NCI-H2196 (cell line): ENCODE results near the gene GRID1.
"Not testable (repeated sequence)": the region's sequence is repeated elsewhere in the genome, so short reads cannot be mapped to it uniquely, and the experiment has no call there.

ENCODE experiments used
- DNase-seq: peaks from one replicate; lab custom pipeline; 2025; ENCODE audit not compliant: unreplicated experiment; lab: John Stamatoyannopoulos, UW

The GRID1 gene

GRCh38 chr10:86056672-86057071, 309.9 kb downstream of the GRID1 start:
- no peak for DNase-seq

- DNase-seq, result no peak
These were observed 310.7 kb downstream of the GRID1 start for GRCh38 chr10:86055928-86056327.

- no peak for DNase-seq
These were observed 312.9 kb downstream of the GRID1 start for GRCh38 chr10:86053675-86054074.

- DNase-seq, result no peak
These were observed 315.0 kb downstream of the GRID1 start for GRCh38 chr10:86051586-86051985.

GRCh38 chr10:86049442-86049841, 317.2 kb downstream of the GRID1 start:
- no peak for DNase-seq

- DNase-seq, result no peak
These were observed 317.6 kb downstream of the GRID1 start for GRCh38 chr10:86048973-86049372.

- DNase-seq, result no peak
These were observed 318.0 kb downstream of the GRID1 start for GRCh38 chr10:86048571-86048970.

GRCh38 chr10:86047588-86047987, 319.0 kb downstream of the GRID1 start:
- DNase-seq, result no peak

- DNase-seq, result no peak
These were observed 319.6 kb downstream of the GRID1 start for GRCh38 chr10:86046845-86047460.

GRCh38 chr10:86045896-86046295, 320.7 kb downstream of the GRID1 start:
- no peak for DNase-seq

- DNase-seq, result no peak
These were observed 322.6 kb downstream of the GRID1 start for GRCh38 chr10:86044029-86044428.

- no peak for DNase-seq
These were observed 323.4 kb downstream of the GRID1 start for GRCh38 chr10:86043236-86043635.

GRCh38 chr10:86042161-86042560, 324.4 kb downstream of the GRID1 start:
- DNase-seq, result no peak

- no peak for DNase-seq
These were observed 325.5 kb downstream of the GRID1 start for GRCh38 chr10:86041116-86041515.

GRCh38 chr10:86038371-86038770, 328.2 kb downstream of the GRID1 start:
- no peak for DNase-seq

GRCh38 chr10:86037096-86037495, 329.5 kb downstream of the GRID1 start:
- no peak for DNase-seq

- DNase-seq, result no peak
These were observed 330.1 kb downstream of the GRID1 start for GRCh38 chr10:86036544-86036831.

GRCh38 chr10:86035791-86036543, 330.6 kb downstream of the GRID1 start:
- no peak for DNase-seq

- no peak for DNase-seq
These were observed 331.9 kb downstream of the GRID1 start for GRCh38 chr10:86034710-86035109.

GRCh38 chr10:86033581-86033980, 333.0 kb downstream of the GRID1 start:
- DNase-seq, result no peak

- not testable (repeated sequence) for DNase-seq
These were observed 334.5 kb downstream of the GRID1 start for GRCh38 chr10:86032087-86032486.

GRCh38 chr10:86030312-86030711, 336.3 kb downstream of the GRID1 start:
- no peak for DNase-seq

GRCh38 chr10:86027346-86027745, 339.2 kb downstream of the GRID1 start:
- no peak for DNase-seq
